Caco-2 (cell line): ENCODE data around the gene GMPPA. TPM values are rescaled to one million over a fixed set of nuclear protein-coding genes. Genes with fewer than 3 reads are reported as not detected.

Experiments used
- BruUV-seq: library from RNA; stranded (reverse); fragments of 400-500 nt; replicated peaks from 2 replicates; lab custom pipeline; 2021; lab: Mats Ljungman, UMichigan
- CTCF ChIA-PET: fragments of 300-600 bp; sonication (Branson Sonifier 250); formaldehyde crosslinking; loops from one replicate; lab custom pipeline; 2022; ENCODE audit warnings: antibody characterized with exemption; lab: Charles Lee
- POLR2A ChIA-PET: fragments of 300-600 bp; sonication (Branson Sonifier 250); formaldehyde crosslinking; loops from one replicate; lab custom pipeline; 2022; ENCODE audit warnings: antibody characterized with exemption; lab: Charles Lee
- DNase-seq, 2 experiments: peaks; one replicate each; pipeline versions ENCODE4 v3.0.0 to v3.0.0-alpha.2; 2020 to 2022
- H3K27me3 ChIP-seq: replicated peaks from 2 replicates; pipeline ENCODE4 v1.6.0; 2011; ENCODE audit warnings: low read length; ENCODE audit not compliant: control insufficient read depth, insufficient read depth
- H3K36me3 ChIP-seq: 2 replicates; pipeline ENCODE4 v1.5.1; 2011; ENCODE audit warnings: low read length; ENCODE audit not compliant: control insufficient read depth, insufficient read depth
- H3K4me1 ChIP-seq: fragments of 250-450 bp; sonication (Bioruptor Pico); 2 replicates; pipeline ENCODE4 v1.5.1; 2020; ENCODE audit warnings: mild to moderate bottlenecking
- H3K4me3 ChIP-seq: 2 replicates; pipeline ENCODE4 v1.5.1; 2011; ENCODE audit warnings: low read depth, mild to moderate bottlenecking, control low read depth, low read length
- H3K9me3 ChIP-seq: fragments of 250-450 bp; sonication (Bioruptor Pico); 2 replicates; pipeline ENCODE4 v1.5.1; 2020; ENCODE audit warnings: mild to moderate bottlenecking, moderate library complexity
- H3K27ac Mint-ChIP-seq: one replicate; pipeline ENCODE4 v1.8.0; 2022; ENCODE audit warnings: mixed read lengths; ENCODE audit not compliant: unreplicated experiment
- H3K27me3 Mint-ChIP-seq: one replicate; pipeline ENCODE4 v1.8.0; 2022; ENCODE audit warnings: mixed read lengths; ENCODE audit not compliant: insufficient read depth, unreplicated experiment
- H3K36me3 Mint-ChIP-seq: one replicate; pipeline ENCODE4 v1.8.0; 2022; ENCODE audit warnings: mild to moderate bottlenecking, mixed read lengths; ENCODE audit not compliant: insufficient read depth, unreplicated experiment
- H3K4me1 Mint-ChIP-seq: one replicate; pipeline ENCODE4 v1.8.0; 2022; ENCODE audit warnings: low read depth, mixed read lengths; ENCODE audit not compliant: unreplicated experiment
- H3K4me3 Mint-ChIP-seq: one replicate; pipeline ENCODE4 v1.8.0; 2022; ENCODE audit warnings: mild to moderate bottlenecking, moderate library complexity, mixed read lengths; ENCODE audit not compliant: unreplicated experiment
- H3K9me3 Mint-ChIP-seq: one replicate; pipeline ENCODE4 v1.8.0; 2022; ENCODE audit warnings: mixed read lengths; ENCODE audit not compliant: unreplicated experiment
- intact Hi-C: fragments of 100-400 bp; cut with micrococcal nuclease; formaldehyde crosslinking; loops from one replicate; pipeline ENCODE4 v1.10.0; 2022; ENCODE audit not compliant: unreplicated experiment
- total RNA-seq: library from RNA; stranded (reverse); gene quantifications from 2 replicates; pipeline ENCODE4 v1.2.3, GENCODE V29; 2022
- TF ChIP-seq, protein P1 (sequence below), 2 experiments: fragments of 200-600 bp in 1 of 2; IDR thresholded peaks; 1 replicate in 1 of 2; 2 replicates in 1 of 2; pipeline versions ENCODE4 v1.5.1 to v1.8.0; 2011 to 2022; ENCODE audit warnings: antibody characterized with exemption in 1 of 2, control low read depth in 1 of 2, inconsistent platforms in 1 of 2, low read depth in 1 of 2, low read length in 1 of 2, mild to moderate bottlenecking in 1 of 2, moderate library complexity in 1 of 2; ENCODE audit not compliant: insufficient read depth in 1 of 2, severe bottlenecking in 1 of 2, unreplicated experiment in 1 of 2

GMPPA gene
- total RNA-seq, 1 experiment from 2014 or later = 53.7 TPM

- Mint-ChIP-seq H3K36me3 (peaks cover 7% of the 10 kb centered on the region), H3K9me3 (no peaks in the 10 kb centered on the region), H3K27ac (no peak overlapping the region), H3K4me1 (no peaks in the 10 kb centered on the region), H3K27me3 (no peaks in the 10 kb centered on the region), H3K4me3 (no peak overlapping the region)
- no TSS peak for BruUV-seq
- ChIA-PET POLR2A (no interaction called here), CTCF (interaction anchor here (0.6 to 1.7 kb wide), 4 partner anchors 45 to 65 kb away, joined by 4 to 5 read pairs (median 4); no protein-coding TSS in a partner anchor)
- no peak for DNase-seq
- H3K4me1 ChIP-seq = no peaks in the 10 kb centered on the region
- H3K4me3 ChIP-seq = no peak overlapping the region
- no peaks in the 10 kb centered on the region for H3K9me3 ChIP-seq
- TF ChIP-seq, protein P1, sequence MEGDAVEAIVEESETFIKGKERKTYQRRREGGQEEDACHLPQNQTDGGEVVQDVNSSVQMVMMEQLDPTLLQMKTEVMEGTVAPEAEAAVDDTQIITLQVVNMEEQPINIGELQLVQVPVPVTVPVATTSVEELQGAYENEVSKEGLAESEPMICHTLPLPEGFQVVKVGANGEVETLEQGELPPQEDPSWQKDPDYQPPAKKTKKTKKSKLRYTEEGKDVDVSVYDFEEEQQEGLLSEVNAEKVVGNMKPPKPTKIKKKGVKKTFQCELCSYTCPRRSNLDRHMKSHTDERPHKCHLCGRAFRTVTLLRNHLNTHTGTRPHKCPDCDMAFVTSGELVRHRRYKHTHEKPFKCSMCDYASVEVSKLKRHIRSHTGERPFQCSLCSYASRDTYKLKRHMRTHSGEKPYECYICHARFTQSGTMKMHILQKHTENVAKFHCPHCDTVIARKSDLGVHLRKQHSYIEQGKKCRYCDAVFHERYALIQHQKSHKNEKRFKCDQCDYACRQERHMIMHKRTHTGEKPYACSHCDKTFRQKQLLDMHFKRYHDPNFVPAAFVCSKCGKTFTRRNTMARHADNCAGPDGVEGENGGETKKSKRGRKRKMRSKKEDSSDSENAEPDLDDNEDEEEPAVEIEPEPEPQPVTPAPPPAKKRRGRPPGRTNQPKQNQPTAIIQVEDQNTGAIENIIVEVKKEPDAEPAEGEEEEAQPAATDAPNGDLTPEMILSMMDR (IDR thresholded peaks at IDR 0.05; ENCODE audit: insufficient read depth in 1 of 2, low read depth in 1 of 2, low read length in 1 of 2, severe bottlenecking in 1 of 2, unreplicated experiment in 1 of 2) = no peak
- no peaks in the 10 kb centered on the region for H3K27me3 ChIP-seq
- H3K36me3 ChIP-seq = no peaks in the 10 kb centered on the region
- intact Hi-C loops = no loop called here
These were observed 34.2 kb upstream of the GMPPA start for GRCh38 chr2:219464286-219465032.

DNA sequence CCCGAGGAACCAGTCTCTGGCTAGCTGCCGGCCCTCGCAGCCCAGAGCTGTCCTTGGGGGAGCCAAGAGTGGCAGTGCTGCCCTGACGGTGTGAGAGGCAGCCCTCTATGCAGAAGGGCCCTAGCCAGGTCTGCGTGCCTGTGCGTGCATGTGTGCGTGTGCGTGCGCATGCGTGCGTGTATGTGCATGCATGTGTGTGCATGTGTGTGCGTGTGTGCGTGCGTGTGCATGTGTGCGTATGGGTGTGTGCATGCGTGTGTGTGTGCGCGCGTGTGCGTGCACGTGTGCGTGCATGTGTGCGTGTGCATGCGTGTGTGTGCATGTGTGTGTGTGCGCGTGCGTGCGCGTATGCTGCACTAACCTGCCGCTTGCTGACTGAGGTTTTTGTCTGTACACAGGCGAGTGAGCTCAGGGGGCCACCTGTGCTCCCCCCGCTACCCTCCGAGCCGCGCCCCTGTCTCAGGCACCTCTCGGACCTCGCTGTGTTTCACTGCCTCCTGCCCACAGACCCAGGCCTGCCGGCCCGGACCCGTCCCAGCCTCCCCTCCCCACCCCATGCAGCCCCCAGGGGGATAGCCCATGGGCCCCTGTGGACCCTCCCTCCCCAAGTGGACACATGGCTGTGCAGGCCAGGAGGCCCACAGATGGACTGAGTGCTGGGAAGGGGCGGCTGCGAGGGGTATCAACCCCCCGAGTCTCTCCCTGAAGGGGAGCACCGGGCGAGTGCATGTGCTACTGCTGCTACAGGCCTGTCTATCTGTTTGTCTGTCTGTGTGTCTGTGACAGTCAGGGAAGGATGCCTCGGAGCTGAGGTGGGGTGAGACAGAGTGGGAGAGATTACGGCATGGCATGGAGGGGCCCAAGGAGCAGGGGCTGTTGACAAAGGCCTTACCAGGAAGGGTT, 32.8 kb upstream of the GMPPA start:
- Mint-ChIP-seq H3K4me1 (no peaks in the 10 kb centered on the region), H3K4me3 (no peak overlapping the region), H3K27ac (no peak overlapping the region), H3K9me3 (no peaks in the 10 kb centered on the region), H3K27me3 (no peaks in the 10 kb centered on the region), H3K36me3 (peaks cover 7% of the 10 kb centered on the region)
- Histone ChIP-seq H3K36me3 (no peaks in the 10 kb centered on the region), H3K4me1 (no peaks in the 10 kb centered on the region), H3K9me3 (no peaks in the 10 kb centered on the region), H3K27me3 (no peaks in the 10 kb centered on the region), H3K4me3 (no peak overlapping the region)
- no TSS peak for BruUV-seq
- intact Hi-C loops = no loop called here
- TF ChIP-seq, protein P1 (IDR thresholded peaks at IDR 0.05; ENCODE audit: insufficient read depth in 1 of 2, low read depth in 1 of 2, low read length in 1 of 2, severe bottlenecking in 1 of 2, unreplicated experiment in 1 of 2) = no peak
- POLR2A ChIA-PET = no interaction called here
- CTCF ChIA-PET = no interaction called here
- DNase-seq = no peak
